ENCODE results near the gene TRPM3.

GRCh38 chr9:70765946-70766345 lies 355.5 kb downstream of the TRPM3 start:
- no peak for TF ChIP-seq CTCF (conservative IDR thresholded peaks at IDR 0.05)
- no peak for TF ChIP-seq ZFX (IDR thresholded peaks at IDR 0.05)

Data from C4-2B (cell line).